ENCODE measurements around the gene ALG11.

ALG11 gene

DNA sequence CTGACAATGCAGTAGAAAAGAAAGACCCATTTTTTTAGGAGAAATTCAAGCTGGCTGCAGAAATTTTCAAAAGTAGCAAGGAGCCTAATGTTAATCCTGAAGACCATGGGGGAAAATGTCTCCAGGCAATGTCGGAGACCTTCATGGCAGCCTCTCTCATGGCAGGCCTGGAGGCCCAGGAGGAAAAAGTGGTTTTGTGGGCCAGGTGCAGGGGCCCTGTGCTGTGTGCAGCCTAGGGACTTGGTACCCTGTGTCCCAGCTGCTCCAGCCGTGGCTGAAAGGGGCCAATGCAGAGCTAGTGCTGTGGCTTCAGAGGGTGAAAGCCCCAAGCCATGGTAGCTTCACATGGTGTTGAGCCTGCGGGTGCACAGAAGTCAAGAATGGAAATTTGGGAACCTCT lies 4.1 kb downstream of the ALG11 start:
- peaks cover 10% of the 10 kb centered on the region for H3K4me1 ChIP-seq (ENCODE audit: insufficient read depth, low read length, poor library complexity, severe bottlenecking)
- peaks cover 12% of the 10 kb centered on the region; the same call in 1 of the 2 replicates for H3K36me3 ChIP-seq (ENCODE audit: insufficient read depth, low read length)
- H3F3A ChIP-seq (ENCODE audit: low read depth), result no peaks in the 10 kb centered on the region
- no peak overlapping the region for H3K4me3 ChIP-seq (ENCODE audit: low read length, poor library complexity, severe bottlenecking)
- peaks cover 60% of the 10 kb centered on the region for H3K79me2 ChIP-seq (ENCODE audit: insufficient read depth, low read length)
- H3K9me2 ChIP-seq (replicated peaks; ENCODE audit: low read depth, low read length), result no peaks in the 10 kb centered on the region
- H3K27me3 ChIP-seq (ENCODE audit: insufficient read depth, low read length, poor library complexity, severe bottlenecking), result peaks cover 4% of the 10 kb centered on the region
- peaks cover 15% of the 10 kb centered on the region for H4K20me1 ChIP-seq (ENCODE audit: insufficient read depth, low read length, poor library complexity, severe bottlenecking)
- no peaks in the 10 kb centered on the region for H3K9me3 ChIP-seq (ENCODE audit: insufficient read depth, low read depth, low read length)
- no peak overlapping the region for H3K9ac ChIP-seq (ENCODE audit: low read depth, low read length, poor library complexity, severe bottlenecking)
- TF ChIP-seq, protein P1, sequence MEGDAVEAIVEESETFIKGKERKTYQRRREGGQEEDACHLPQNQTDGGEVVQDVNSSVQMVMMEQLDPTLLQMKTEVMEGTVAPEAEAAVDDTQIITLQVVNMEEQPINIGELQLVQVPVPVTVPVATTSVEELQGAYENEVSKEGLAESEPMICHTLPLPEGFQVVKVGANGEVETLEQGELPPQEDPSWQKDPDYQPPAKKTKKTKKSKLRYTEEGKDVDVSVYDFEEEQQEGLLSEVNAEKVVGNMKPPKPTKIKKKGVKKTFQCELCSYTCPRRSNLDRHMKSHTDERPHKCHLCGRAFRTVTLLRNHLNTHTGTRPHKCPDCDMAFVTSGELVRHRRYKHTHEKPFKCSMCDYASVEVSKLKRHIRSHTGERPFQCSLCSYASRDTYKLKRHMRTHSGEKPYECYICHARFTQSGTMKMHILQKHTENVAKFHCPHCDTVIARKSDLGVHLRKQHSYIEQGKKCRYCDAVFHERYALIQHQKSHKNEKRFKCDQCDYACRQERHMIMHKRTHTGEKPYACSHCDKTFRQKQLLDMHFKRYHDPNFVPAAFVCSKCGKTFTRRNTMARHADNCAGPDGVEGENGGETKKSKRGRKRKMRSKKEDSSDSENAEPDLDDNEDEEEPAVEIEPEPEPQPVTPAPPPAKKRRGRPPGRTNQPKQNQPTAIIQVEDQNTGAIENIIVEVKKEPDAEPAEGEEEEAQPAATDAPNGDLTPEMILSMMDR (conservative IDR thresholded peaks at IDR 0.05; ENCODE audit: low read length), result no peak
- TF ChIP-seq EZH2phosphoT487 (IDR thresholded peaks at IDR 0.05; ENCODE audit: borderline replicate concordance), result no peak
- no peak overlapping the region for H2AFZ ChIP-seq (ENCODE audit: low read length)
- no peak overlapping the region for H3K4me2 ChIP-seq (ENCODE audit: low read depth, low read length, poor library complexity, severe bottlenecking)

DNA sequence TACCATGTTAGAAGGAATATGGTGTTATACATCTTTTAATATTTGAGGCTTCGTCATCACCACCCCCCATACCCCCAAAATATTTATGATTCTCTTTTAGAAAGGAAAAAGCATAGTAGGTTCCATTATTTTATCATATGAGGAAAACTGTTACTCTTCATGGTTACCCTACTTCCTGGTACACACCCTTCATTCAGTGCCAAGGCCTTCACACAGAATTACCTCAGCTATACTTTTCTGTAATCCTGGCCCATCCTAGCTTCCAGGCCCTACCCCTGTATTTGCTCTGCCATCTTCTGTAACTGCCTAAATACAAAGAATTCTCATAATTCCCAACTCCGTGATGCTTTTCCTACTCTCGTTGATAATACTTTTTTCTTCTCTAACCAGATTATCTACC lies 8.0 kb downstream of the ALG11 start:
- H3K9me3 ChIP-seq (ENCODE audit: insufficient read depth, low read depth, low read length), result no peaks in the 10 kb centered on the region
- TF ChIP-seq, protein P1 (conservative IDR thresholded peaks at IDR 0.05; ENCODE audit: low read length), result no peak
- no peak for TF ChIP-seq EZH2phosphoT487 (IDR thresholded peaks at IDR 0.05; ENCODE audit: borderline replicate concordance)
- no peak overlapping the region for H2AFZ ChIP-seq (ENCODE audit: low read length)
- peaks cover 32% of the 10 kb centered on the region for H3K79me2 ChIP-seq (ENCODE audit: insufficient read depth, low read length)
- peaks cover 20% of the 10 kb centered on the region; the same call in 1 of the 2 replicates for H3K36me3 ChIP-seq (ENCODE audit: insufficient read depth, low read length)
- H3K4me3 ChIP-seq (ENCODE audit: low read length, poor library complexity, severe bottlenecking), result no peak overlapping the region
- H3K4me1 ChIP-seq (ENCODE audit: insufficient read depth, low read length, poor library complexity, severe bottlenecking), result no peaks in the 10 kb centered on the region
- H4K20me1 ChIP-seq (ENCODE audit: insufficient read depth, low read length, poor library complexity, severe bottlenecking), result peaks cover 4% of the 10 kb centered on the region
- no peaks in the 10 kb centered on the region for H3F3A ChIP-seq (ENCODE audit: low read depth)
- no peak overlapping the region for H3K4me2 ChIP-seq (ENCODE audit: low read depth, low read length, poor library complexity, severe bottlenecking)
- H3K27me3 ChIP-seq (ENCODE audit: insufficient read depth, low read length, poor library complexity, severe bottlenecking), result no peaks in the 10 kb centered on the region
- no peak overlapping the region for H3K9ac ChIP-seq (ENCODE audit: low read depth, low read length, poor library complexity, severe bottlenecking)
- no peaks in the 10 kb centered on the region for H3K9me2 ChIP-seq (replicated peaks; ENCODE audit: low read depth, low read length)

DNA sequence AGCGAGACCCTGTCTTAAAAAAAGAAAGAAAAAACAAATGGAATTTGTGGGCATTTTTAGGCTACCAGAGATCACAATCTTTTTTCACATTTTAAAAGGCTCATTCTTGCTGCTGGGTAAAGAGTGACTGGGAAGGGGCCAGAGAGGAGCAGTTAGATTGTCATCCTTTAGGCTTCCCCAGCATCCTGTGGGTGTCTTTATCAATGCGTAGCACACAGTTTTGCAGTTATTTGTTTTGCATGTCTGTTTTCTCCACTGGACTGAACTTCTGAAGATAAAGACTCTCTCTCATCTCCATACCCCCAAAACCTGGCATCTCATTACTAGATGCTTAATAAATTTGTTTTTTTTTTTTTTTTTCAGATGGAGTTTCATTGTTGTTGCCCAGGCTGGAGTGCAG lies 10.2 kb downstream of the ALG11 start:
- Histone ChIP-seq H3K79me2 (ENCODE audit: insufficient read depth, low read length) (peaks cover 12% of the 10 kb centered on the region; the same call in 1 of the 2 replicates), H2AFZ (ENCODE audit: low read length) (no peak overlapping the region), H3F3A (ENCODE audit: low read depth) (no peaks in the 10 kb centered on the region), H3K9me2 (replicated peaks; ENCODE audit: low read depth, low read length) (no peaks in the 10 kb centered on the region), H3K36me3 (ENCODE audit: insufficient read depth, low read length) (peaks cover 20% of the 10 kb centered on the region; the same call in 1 of the 2 replicates), H3K4me3 (ENCODE audit: low read length, poor library complexity, severe bottlenecking) (no peak overlapping the region), H4K20me1 (ENCODE audit: insufficient read depth, low read length, poor library complexity, severe bottlenecking) (peaks cover 4% of the 10 kb centered on the region), H3K9ac (ENCODE audit: low read depth, low read length, poor library complexity, severe bottlenecking) (no peak overlapping the region), H3K9me3 (ENCODE audit: insufficient read depth, low read depth, low read length) (no peaks in the 10 kb centered on the region), H3K4me2 (ENCODE audit: low read depth, low read length, poor library complexity, severe bottlenecking) (no peak overlapping the region), H3K4me1 (ENCODE audit: insufficient read depth, low read length, poor library complexity, severe bottlenecking) (no peaks in the 10 kb centered on the region), H3K27me3 (ENCODE audit: insufficient read depth, low read length, poor library complexity, severe bottlenecking) (no peaks in the 10 kb centered on the region)
- TF ChIP-seq, protein P1 (conservative IDR thresholded peaks at IDR 0.05; ENCODE audit: low read length), result no peak
- no peak for TF ChIP-seq EZH2phosphoT487 (IDR thresholded peaks at IDR 0.05; ENCODE audit: borderline replicate concordance)

All from Loucy (cell line).